Thyroid gland (tissue), 4 donors: ENCODE results near the gene POLDIP3.

Experiments used
- CTCF ChIP-seq, 6 experiments: fragments of 200-600 bp in 3 of 6; fragments of 450-650 bp in 3 of 6; sonication (generic) in 3 of 6; IDR thresholded peaks; one replicate each; pipeline ENCODE4 v1.5.1; 2016 to 2019; ENCODE audit warnings: antibody characterized with exemption in 6 of 6, mild to moderate bottlenecking in 2 of 6, inconsistent platforms in 1 of 6, moderate library complexity in 1 of 6
- POLR2A ChIP-seq, 2 donors: fragments of 450-650 bp; IDR thresholded peaks; one replicate each; pipeline ENCODE4 v1.6.1; 2017; ENCODE audit warnings: antibody characterized with exemption in 2 of 2, mild to moderate bottlenecking in 2 of 2, moderate library complexity in 1 of 2

DNA sequence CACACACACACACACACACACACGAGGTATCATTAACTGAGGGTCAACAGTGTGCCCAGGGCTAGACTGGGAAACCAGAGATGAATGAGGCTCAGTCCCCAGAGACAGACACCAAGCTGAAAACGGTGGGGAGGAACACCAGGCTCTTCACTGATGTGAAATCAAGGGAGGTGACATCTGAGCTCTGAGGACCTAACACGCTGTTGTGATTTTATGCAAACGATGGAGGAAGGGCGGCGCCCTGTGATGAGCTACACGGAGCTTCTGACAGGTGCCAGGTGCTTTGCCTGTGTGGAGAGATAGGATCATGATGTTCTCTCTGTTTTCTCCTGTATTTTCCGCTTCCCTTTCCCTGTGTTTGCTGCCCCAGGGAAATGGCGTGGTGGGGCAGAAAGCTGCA is 41.0 kb upstream of the POLDIP3 start:
- TF ChIP-seq CTCF (IDR thresholded peaks at IDR 0.05) (no peak), POLR2A (IDR thresholded peaks at IDR 0.05) (no peak)
